ENCODE data around the gene M1AP. TPM values are rescaled to one million over a fixed set of nuclear protein-coding genes. Genes with fewer than 3 reads are reported as not detected.

Gene M1AP
- total and polyA plus RNA-seq, 9 of the 15 experiments (the other 6 are each of a cell fraction or from before 2014, with no cell fraction given) = 0.06 to 0.33 (median 0.11) TPM; not detected in 4

- TF ChIP-seq ARNT (IDR thresholded peaks at IDR 0.05) (0 out of 4 replicates have a peak, but pooled peaks of 1 of the 2 experiments have one; percentile 53), CTCF (IDR thresholded peaks at IDR 0.05 in 2 of 3, conservative IDR thresholded peaks at IDR 0.05 in 1 of 3; ENCODE audit: insufficient read depth in 2 of 3, low read depth in 1 of 3, low read length in 3 of 3) (peak; percentile 72 to 87 (median 75); a peak in 5 of 6 replicates), ID3 (CRISPR knock-in tag; IDR thresholded peaks at IDR 0.05) (no peak), ID3 (tag; IDR thresholded peaks at IDR 0.05) (no peak), GTF2E2 (tag; IDR thresholded peaks at IDR 0.05) (no peak), EP300 (IDR thresholded peaks at IDR 0.05; ENCODE audit: low read length) (no peak), ZNF347 (CRISPR knock-in tag; IDR thresholded peaks at IDR 0.05; ENCODE audit: low read depth) (no peak), ZFP91 (CRISPR knock-in tag; IDR thresholded peaks at IDR 0.05) (no peak), CREB3L1 (IDR thresholded peaks at IDR 0.05; ENCODE audit: borderline replicate concordance, low read depth) (no peak), E2F6 (IDR thresholded peaks at IDR 0.05; ENCODE audit: borderline replicate concordance in 1 of 2, extremely low read depth in 1 of 2, insufficient read depth in 1 of 2, insufficient read length in 1 of 2, low read depth in 1 of 2, low read length in 1 of 2, poor library complexity in 1 of 2, severe bottlenecking in 1 of 2) (no peak)
These were observed 42.4 kb upstream of the M1AP start (continued) for GRCh38 chr2:74690571-74690970.
